ENCODE measurements around the gene HLF. TPM values are rescaled to one million over a fixed set of nuclear protein-coding genes. Genes with fewer than 3 reads are reported as not detected.

Gene HLF
- total and polyA plus RNA-seq, 2 experiments from 2014 or later: 0.28 TPM; not detected in 1

- TF ChIP-seq, protein P1, sequence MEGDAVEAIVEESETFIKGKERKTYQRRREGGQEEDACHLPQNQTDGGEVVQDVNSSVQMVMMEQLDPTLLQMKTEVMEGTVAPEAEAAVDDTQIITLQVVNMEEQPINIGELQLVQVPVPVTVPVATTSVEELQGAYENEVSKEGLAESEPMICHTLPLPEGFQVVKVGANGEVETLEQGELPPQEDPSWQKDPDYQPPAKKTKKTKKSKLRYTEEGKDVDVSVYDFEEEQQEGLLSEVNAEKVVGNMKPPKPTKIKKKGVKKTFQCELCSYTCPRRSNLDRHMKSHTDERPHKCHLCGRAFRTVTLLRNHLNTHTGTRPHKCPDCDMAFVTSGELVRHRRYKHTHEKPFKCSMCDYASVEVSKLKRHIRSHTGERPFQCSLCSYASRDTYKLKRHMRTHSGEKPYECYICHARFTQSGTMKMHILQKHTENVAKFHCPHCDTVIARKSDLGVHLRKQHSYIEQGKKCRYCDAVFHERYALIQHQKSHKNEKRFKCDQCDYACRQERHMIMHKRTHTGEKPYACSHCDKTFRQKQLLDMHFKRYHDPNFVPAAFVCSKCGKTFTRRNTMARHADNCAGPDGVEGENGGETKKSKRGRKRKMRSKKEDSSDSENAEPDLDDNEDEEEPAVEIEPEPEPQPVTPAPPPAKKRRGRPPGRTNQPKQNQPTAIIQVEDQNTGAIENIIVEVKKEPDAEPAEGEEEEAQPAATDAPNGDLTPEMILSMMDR (conservative IDR thresholded peaks at IDR 0.05; ENCODE audit: low read depth in 2 of 2): no peak
- TF ChIP-seq, protein P2, sequence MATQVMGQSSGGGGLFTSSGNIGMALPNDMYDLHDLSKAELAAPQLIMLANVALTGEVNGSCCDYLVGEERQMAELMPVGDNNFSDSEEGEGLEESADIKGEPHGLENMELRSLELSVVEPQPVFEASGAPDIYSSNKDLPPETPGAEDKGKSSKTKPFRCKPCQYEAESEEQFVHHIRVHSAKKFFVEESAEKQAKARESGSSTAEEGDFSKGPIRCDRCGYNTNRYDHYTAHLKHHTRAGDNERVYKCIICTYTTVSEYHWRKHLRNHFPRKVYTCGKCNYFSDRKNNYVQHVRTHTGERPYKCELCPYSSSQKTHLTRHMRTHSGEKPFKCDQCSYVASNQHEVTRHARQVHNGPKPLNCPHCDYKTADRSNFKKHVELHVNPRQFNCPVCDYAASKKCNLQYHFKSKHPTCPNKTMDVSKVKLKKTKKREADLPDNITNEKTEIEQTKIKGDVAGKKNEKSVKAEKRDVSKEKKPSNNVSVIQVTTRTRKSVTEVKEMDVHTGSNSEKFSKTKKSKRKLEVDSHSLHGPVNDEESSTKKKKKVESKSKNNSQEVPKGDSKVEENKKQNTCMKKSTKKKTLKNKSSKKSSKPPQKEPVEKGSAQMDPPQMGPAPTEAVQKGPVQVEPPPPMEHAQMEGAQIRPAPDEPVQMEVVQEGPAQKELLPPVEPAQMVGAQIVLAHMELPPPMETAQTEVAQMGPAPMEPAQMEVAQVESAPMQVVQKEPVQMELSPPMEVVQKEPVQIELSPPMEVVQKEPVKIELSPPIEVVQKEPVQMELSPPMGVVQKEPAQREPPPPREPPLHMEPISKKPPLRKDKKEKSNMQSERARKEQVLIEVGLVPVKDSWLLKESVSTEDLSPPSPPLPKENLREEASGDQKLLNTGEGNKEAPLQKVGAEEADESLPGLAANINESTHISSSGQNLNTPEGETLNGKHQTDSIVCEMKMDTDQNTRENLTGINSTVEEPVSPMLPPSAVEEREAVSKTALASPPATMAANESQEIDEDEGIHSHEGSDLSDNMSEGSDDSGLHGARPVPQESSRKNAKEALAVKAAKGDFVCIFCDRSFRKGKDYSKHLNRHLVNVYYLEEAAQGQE (IDR thresholded peaks at IDR 0.05; ENCODE audit: unreplicated experiment): no peak
- no peak for TF ChIP-seq JUNB (IDR thresholded peaks at IDR 0.05; ENCODE audit: unreplicated experiment)
- no peak for TF ChIP-seq ZNF114 (CRISPR knock-in tag; IDR thresholded peaks at IDR 0.05)
- TF ChIP-seq EZH2 (IDR thresholded peaks at IDR 0.05; ENCODE audit: low read depth, unreplicated experiment): no peak
These were observed 34.0 kb upstream of the HLF start (continued) for GRCh38 chr17:55230716-55231115.

DNA sequence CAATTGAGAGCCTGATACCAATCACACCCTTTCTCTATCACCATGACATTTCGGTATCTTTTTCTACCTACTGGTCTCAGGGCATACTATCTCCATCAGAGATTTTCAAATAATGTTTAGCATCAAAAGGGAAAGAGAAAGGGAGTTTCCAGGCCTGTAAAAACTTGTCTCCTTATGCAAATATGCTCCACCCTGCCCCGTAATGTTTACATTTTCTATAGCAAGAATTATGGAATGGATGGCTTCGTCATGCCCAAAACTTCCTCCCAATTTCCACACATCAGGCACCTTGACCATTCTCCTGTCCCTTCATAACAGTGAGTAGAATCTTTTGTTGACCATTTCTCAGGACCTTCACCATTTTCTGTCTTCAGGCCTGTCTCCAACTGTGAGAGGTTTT lies 30.9 kb upstream of the HLF start:
- Histone ChIP-seq H2AFZ (no peak overlapping the region), H3K4me1 (ENCODE audit: insufficient read depth) (peaks cover 12% of the 10 kb centered on the region), H3K36me3 (ENCODE audit: insufficient read depth) (no peaks in the 10 kb centered on the region), H3F3A (replicated peaks; ENCODE audit: low read depth) (no peaks in the 10 kb centered on the region), H4K20me1 (replicated peaks; ENCODE audit: insufficient read depth) (no peaks in the 10 kb centered on the region), H3K27ac (ENCODE audit: low read depth) (no peak overlapping the region), H3K27me3 (ENCODE audit: insufficient read depth) (peaks cover 5% of the 10 kb centered on the region), H3K79me2 (replicated peaks; ENCODE audit: insufficient read depth) (no peaks in the 10 kb centered on the region), H3K9me2 (ENCODE audit: insufficient read depth) (no peaks in the 10 kb centered on the region), H3K4me3 (no peak overlapping the region), H3K4me2 (no peak overlapping the region)
- ATAC-seq (no peak), DNase-seq (ENCODE audit: low spot score) (no peak)
- no peak overlapping the region for H3K27ac Mint-ChIP-seq
- TF ChIP-seq NANOG (IDR thresholded peaks at IDR 0.05; ENCODE audit: borderline replicate concordance) (no peak), POLR2AphosphoS5 (IDR thresholded peaks at IDR 0.05; ENCODE audit: low read depth) (no peak), ZNF114 (CRISPR knock-in tag; IDR thresholded peaks at IDR 0.05) (no peak), STAT1 (IDR thresholded peaks at IDR 0.05; ENCODE audit: unreplicated experiment) (no peak), EZH2 (IDR thresholded peaks at IDR 0.05; ENCODE audit: low read depth, unreplicated experiment) (no peak)
- TF ChIP-seq, protein P3, sequence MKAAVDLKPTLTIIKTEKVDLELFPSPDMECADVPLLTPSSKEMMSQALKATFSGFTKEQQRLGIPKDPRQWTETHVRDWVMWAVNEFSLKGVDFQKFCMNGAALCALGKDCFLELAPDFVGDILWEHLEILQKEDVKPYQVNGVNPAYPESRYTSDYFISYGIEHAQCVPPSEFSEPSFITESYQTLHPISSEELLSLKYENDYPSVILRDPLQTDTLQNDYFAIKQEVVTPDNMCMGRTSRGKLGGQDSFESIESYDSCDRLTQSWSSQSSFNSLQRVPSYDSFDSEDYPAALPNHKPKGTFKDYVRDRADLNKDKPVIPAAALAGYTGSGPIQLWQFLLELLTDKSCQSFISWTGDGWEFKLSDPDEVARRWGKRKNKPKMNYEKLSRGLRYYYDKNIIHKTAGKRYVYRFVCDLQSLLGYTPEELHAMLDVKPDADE (IDR thresholded peaks at IDR 0.05): no peak
- TF ChIP-seq, protein P1 (conservative IDR thresholded peaks at IDR 0.05; ENCODE audit: low read depth in 2 of 2): no peak
- TF ChIP-seq, protein P2 (IDR thresholded peaks at IDR 0.05; ENCODE audit: unreplicated experiment): no peak
- H3K4me1 Mint-ChIP-seq: peaks cover 12% of the 10 kb centered on the region
- no peaks in the 10 kb centered on the region for H3K36me3 Mint-ChIP-seq (ENCODE audit: low read depth)
- no peaks in the 10 kb centered on the region; the same call in 2 of the 3 replicates for H3K9me3 Mint-ChIP-seq
- H3K4me3 Mint-ChIP-seq: no peak overlapping the region
- peaks cover 8% of the 10 kb centered on the region for H3K27me3 Mint-ChIP-seq (ENCODE audit: insufficient read depth, low read depth, poor library complexity)

Data from GM23338 (cell line).